NCI-H460 (cell line): ENCODE data around the gene RTF1. TPM values are rescaled to one million over a fixed set of nuclear protein-coding genes. Genes with fewer than 3 reads are reported as not detected.

Source experiments
- DNase-seq: peaks from one replicate; pipeline ENCODE4 v3.0.0-alpha.2; 2016; ENCODE audit warnings: low read depth; ENCODE audit errors: extremely low read depth
- total RNA-seq: library from RNA; depleted of rRNA; stranded (reverse); fragments of >200 nt; shearing (Covaris generic); gene quantifications from 2 replicates; pipeline ENCODE4 v1.2.3, GENCODE V29; 2014

RTF1 gene
- total RNA-seq, 1 experiment from 2014 or later: 17.7 TPM

DNA sequence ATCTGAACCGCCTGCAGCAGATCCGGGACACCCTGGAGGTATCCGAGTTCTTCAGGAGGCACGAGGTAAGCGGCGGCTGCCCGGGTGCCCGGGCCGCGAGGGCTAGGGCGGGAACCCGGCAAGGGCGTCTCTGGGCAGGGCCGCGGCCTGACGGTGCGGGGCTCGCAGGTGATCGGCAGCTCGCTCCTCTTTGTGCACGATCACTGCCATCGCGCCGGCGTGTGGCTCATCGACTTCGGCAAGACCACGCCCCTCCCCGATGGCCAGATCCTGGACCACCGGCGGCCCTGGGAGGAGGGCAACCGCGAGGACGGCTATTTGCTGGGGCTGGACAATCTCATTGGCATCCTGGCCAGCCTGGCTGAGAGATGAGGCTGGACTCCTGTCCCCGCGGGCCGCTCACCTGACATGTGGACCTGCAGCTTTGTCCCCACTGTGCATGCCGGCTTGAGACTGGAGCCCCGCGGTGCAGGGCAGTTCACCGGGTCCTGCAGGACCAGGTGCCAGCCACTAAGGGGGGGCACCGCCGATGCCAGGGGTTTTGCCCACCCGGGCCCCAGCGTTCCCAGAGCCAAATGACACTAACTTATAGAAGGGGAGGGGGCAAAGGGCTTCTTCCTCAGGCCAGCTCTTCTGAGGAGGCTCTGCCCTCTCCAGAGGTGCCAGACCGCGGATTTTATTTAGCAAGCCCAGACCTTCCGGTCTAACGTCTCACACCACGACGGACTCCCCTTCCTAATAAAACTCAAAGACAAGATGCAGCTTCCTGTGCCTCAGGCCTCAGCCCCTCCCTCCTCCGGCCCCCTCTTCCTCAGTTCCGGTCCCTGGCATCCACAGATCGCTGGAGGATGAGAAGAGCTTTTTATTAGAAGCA lies 86.1 kb downstream of the RTF1 start:
- DNase-seq: no peak

DNA sequence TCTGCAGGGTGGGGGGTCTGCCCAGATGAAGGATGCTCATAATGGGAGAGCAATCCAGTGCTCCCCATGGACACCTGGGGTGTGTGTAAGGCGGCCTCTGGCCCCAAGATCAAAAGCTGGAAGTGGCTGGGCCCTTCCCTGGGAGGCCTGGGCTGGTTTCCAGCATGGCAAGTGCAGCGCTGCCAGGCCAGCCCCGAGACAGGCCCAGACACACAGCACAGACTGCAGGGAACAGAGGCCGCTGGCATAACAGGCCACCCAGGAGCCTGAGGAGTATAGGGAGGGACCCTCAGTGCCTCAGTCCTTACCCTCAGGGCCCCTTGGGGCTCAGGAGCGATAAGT lies 86.7 kb downstream of the RTF1 start:
- no peak for DNase-seq

DNA sequence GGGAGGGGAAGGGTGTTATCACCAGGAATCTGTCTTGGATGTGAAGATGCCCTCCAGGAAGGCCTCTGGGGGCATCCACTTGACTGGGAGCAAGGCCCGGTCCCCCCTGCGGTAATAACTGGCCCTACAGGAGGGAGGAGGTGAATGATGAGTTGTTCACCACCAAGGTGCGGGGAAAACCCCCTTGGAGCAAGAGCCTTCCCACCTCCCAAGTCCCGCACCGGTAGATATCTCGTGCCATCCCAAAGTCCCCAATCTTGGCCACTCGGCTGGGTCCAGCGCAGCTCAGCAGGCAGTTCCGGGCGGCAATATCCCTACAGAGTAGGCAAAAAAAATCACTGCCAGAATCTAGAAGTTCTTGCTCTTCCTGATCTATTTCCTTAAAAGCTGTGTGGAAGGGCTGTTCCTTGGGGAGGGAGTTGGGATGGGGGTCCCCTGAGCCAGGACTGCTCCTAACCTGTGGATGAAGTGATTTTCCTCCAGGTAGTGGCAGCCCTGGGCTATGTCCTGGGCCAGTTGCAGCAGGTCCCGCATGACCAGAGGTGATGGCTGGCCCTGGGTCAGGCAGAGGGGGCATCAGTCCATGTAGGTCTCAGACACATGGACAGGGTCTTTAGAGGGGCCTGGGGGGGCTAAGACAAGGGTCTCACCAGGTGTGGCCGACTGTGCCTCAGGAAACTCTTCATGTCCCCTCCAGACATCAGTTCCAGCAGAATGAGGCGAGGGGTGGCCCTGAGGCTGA lies 88.0 kb downstream of the RTF1 start:
- no peak for DNase-seq

GRCh38 chr15:41505776-41506175 lies 88.9 kb downstream of the RTF1 start:
- no peak for DNase-seq

GRCh38 chr15:41506796-41507341 lies 90.0 kb downstream of the RTF1 start:
- no peak for DNase-seq

- no peak for DNase-seq
Measured at GRCh38 chr15:41507820-41508290, 91.0 kb downstream of the RTF1 start.

DNA sequence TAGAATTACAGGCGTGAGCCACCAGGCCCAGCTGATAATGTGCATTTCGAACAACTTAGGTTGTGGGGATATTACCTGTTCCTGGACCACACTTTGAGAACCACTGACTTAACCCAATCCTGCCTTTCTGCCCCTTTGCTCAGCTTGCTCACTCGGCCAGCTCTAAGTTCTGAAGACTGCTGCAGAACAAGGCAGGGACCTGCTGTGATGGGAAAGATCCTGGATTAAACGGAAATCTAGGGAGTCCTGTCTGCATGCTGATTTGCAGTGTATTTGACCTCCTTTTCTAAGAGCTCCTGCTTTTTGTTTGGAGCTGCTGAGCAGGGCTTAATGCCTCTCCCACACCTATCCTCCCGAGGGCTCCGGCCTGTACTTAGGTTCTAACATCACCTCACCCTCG lies 93.8 kb downstream of the RTF1 start:
- no peak for DNase-seq

- DNase-seq: no peak
Measured at GRCh38 chr15:41511331-41511898, 94.5 kb downstream of the RTF1 start.

GRCh38 chr15:41511899-41512369 lies 95.0 kb downstream of the RTF1 start:
- no peak for DNase-seq

GRCh38 chr15:41512512-41512939 lies 95.6 kb downstream of the RTF1 start:
- no peak for DNase-seq

DNA sequence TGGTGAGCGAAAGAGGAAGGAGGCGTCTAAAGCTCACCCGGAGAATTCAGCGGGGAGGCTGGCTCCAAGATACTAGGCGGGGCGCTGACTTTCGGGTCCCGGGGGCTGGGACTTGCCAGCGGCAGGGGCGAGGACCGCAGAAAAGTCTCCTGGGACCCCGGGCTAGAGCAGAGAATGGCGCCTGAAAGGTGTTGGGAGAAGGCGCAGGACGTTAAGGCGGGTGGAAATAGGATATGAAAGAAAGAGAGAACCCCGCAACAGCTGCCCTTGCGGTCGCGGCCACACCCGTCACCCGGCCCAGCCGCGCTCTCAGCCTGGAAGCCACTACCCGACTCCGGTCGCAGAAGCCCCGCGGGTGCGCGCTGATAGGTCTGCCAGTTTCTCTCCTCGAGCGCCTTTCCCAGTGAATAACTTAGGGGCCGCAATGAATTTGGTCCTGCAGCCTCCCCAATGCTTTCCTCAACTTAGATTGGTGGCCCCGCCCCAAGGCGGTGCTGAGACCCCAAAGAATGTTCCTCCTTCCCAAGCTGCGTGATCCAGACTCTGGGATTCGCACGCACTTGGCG lies 96.1 kb downstream of the RTF1 start:
- no peak for DNase-seq

- no peak for DNase-seq
Measured at GRCh38 chr15:41513506-41514227, 96.8 kb downstream of the RTF1 start, which contains the start of gene LTK. LTK (minus strand) TSS chr15:41513827; CDS start chr15:41513709, 118 bp downstream.

DNA sequence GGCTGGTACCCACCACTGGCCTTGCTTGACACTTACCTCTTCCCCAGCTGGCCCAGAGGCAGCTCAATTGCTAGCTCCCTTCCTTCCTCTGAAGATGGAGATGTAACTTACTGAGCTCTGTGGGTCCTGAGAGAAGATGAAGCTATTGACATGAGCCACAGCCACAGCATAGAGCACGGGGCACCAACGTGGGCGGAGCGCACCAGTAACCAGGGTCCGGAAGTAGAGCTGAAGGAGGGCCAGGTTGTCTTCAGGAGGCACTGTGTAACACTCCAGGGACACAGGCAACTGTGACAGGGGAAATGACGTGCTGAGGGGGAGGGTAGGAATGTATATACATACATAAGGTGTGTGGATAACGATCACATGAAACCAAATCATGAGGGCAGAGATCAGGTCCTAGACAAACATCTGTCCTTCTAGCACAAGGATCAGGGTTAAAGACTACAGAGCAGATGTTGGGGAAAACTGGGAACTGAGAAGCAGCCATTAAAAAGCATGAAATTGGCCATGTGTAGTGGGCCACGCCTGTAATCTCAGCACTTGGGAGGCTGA lies 101.1 kb downstream of the RTF1 start:
- no peak for DNase-seq

DNA sequence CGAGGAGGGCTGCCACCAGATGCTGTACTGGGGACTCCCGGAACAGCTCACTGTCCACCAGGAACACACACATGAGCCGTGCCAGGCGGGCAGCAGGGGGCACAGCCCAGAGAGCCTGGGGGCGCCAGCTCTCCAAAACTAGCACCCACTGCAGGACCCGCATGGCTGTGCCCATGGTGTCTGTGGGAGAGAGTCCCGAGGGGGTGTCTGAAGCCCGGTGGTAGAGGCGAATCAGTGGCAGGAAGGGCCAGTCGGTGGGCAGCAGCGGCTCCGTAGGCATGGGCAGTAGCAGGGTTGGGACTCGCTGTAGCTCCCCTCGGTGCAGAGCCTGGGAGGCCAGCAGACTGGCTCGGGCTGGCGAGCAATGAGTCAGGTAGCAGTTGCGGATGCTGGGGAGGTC lies 103.7 kb downstream of the RTF1 start:
- no peak for DNase-seq

DNA sequence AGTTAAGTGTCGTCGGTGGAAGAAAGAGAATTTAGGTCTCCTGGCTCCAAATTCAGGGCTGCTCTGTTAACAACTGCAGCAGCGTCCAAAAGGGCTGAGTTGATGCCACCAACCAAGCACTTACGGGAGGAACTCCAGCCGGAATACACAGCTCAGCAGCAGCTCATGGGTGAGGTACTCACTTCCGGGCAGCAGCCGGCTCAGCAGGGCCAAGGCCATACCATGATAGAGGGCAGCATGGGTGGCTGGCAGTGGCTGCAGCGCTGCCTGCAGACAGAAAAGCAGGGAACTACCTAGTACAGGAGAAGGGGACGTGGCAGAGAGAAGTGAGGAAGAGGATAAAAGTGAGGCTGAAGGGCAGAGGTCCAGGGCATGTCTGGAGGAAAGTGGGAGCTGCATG lies 104.7 kb downstream of the RTF1 start:
- no peak for DNase-seq

DNA sequence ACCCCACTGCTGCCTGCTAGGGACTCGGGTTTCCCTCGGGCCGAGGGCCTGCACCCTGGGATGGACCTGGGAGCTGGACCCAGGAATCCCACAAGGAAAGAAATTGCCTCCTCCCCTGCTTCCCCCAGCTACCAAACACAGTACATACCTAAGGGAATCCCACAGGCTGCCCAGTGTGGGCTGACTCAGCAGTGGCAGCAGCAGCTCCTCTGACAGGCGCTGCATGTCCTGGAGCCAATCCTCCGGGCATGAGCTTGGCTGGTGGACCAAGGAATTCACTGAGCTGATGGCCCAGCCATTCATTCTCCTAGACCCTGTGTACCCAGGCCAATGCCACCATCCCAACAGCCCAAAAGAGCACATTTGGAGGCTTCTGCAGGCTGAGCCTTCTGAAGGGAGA lies 106.2 kb downstream of the RTF1 start:
- DNase-seq: no peak

- no peak for DNase-seq
Measured at GRCh38 chr15:41530363-41530956, 113.6 kb downstream of the RTF1 start.
